Gastroesophageal sphincter (tissue), 4 donors: ENCODE measurements around the gene PSMD2. TPM values are rescaled to one million over a fixed set of nuclear protein-coding genes. Genes with fewer than 3 reads are reported as not detected.

ENCODE experiments used
- ATAC-seq: fragments of 150-250 bp; one replicate; pipeline ENCODE4 v1.9.1; 2016; ENCODE audit warnings: mild to moderate bottlenecking, moderate library complexity
- H3K27ac ChIP-seq, 4 donors: fragments of 200-600 bp; sonication (generic) in 3 of 4; 1 replicate in 3 of 4; 2 replicates in 1 of 4; pipeline ENCODE4 v1.5.1; 2016 to 2019
- H3K27me3 ChIP-seq: fragments of 200-600 bp; sonication (generic); one replicate; pipeline ENCODE4 v1.5.1; 2019
- H3K36me3 ChIP-seq, 2 donors: fragments of 200-600 bp; sonication (generic); one replicate each; pipeline ENCODE4 v1.5.1; 2019; ENCODE audit warnings: control low read depth in 1 of 2
- H3K4me1 ChIP-seq, 3 donors: fragments of 200-600 bp; sonication (generic); 1 replicate in 2 of 3; 2 replicates in 1 of 3; pipeline ENCODE4 v1.5.1; 2016 to 2019; ENCODE audit warnings: control low read depth in 2 of 3
- H3K4me3 ChIP-seq, 2 donors: fragments of 200-600 bp; sonication (generic); one replicate each; pipeline ENCODE4 v1.5.1; 2019; ENCODE audit warnings: mild to moderate bottlenecking in 1 of 2, moderate library complexity in 1 of 2
- H3K9me3 ChIP-seq, 3 donors: fragments of 200-600 bp; sonication (generic); one replicate each; pipeline ENCODE4 v1.5.1; 2017 to 2019; ENCODE audit warnings: control low read depth in 2 of 3
- EP300 ChIP-seq: sonication (generic); formaldehyde crosslinking; IDR thresholded peaks from one replicate; pipeline ENCODE4 v1.6.1; 2017; ENCODE audit warnings: antibody characterized with exemption, mild to moderate bottlenecking
- POLR2A ChIP-seq, 2 donors: fragments of 450-650 bp; IDR thresholded peaks; one replicate each; pipeline ENCODE4 v1.6.1; 2017; ENCODE audit warnings: antibody characterized with exemption in 2 of 2, mild to moderate bottlenecking in 2 of 2, moderate library complexity in 1 of 2
- POLR2AphosphoS5 ChIP-seq: sonication (generic); formaldehyde crosslinking; IDR thresholded peaks from one replicate; pipeline ENCODE4 v1.6.1; 2017; ENCODE audit warnings: antibody characterized with exemption
- WGBS, 2 donors: methylation state at CpG; one replicate each; pipeline ENCODE4 v1.1.5; 2018; ENCODE audit warnings: low coverage in 1 of 2; 5-methylcytosine and 5-hydroxymethylcytosine counted together
- total RNA-seq, 4 donors: library from RNA; depleted of rRNA; stranded (reverse); fragments of >200 nt; gene quantifications; one replicate each; pipeline ENCODE4 v1.1.0, GENCODE V29; 2016
- TF ChIP-seq, protein P1 (sequence below), 4 experiments: fragments of 200-600 bp in 2 of 4; fragments of 450-650 bp in 2 of 4; sonication (generic) in 1 of 4; IDR thresholded peaks; one replicate each; pipeline ENCODE4 v1.5.1; 2017 to 2019; ENCODE audit warnings: antibody characterized with exemption in 4 of 4, mild to moderate bottlenecking in 2 of 4, moderate library complexity in 2 of 4

PSMD2 gene
- total RNA-seq, 4 donors from 2014 or later = 225 to 365 (median 273) TPM

DNA sequence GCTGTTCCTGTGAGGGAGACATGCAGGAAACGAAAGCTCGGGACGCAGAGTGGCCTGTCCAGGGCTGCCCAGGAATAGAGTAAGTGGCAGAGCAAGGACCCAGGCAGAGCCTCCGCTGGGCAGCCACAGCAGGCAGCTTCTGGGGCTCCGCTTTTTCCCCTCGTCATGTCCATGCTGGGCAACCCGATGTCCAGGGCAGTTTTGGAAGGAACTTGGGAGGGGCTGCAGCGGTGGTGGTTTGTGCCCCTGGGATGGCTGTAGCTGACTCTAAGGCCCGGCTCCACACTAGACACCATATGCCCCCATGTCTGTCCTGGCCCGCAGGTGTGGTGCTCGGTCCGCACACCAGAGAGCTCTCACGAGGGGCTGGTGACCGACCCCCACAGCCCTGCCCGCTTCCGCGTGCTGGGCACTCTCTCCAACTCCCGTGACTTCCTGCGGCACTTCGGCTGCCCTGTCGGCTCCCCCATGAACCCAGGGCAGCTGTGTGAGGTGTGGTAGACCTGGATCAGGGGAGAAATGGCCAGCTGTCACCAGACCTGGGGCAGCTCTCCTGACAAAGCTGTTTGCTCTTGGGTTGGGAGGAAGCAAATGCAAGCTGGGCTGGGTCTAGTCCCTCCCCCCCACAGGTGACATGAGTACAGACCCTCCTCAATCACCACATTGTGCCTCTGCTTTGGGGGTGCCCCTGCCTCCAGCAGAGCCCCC is 7.1 kb upstream of the PSMD2 start:
- Histone ChIP-seq H3K27ac (no peak overlapping the region), H3K4me3 (no peak overlapping the region), H3K27me3 (peaks cover 49% of the 10 kb centered on the region), H3K4me1 (no peaks in the 10 kb centered on the region), H3K9me3 (no peaks in the 10 kb centered on the region), H3K36me3 (no peaks in the 10 kb centered on the region)
- TF ChIP-seq POLR2A (IDR thresholded peaks at IDR 0.05) (no peak), POLR2AphosphoS5 (no peak)
- TF ChIP-seq, protein P1, sequence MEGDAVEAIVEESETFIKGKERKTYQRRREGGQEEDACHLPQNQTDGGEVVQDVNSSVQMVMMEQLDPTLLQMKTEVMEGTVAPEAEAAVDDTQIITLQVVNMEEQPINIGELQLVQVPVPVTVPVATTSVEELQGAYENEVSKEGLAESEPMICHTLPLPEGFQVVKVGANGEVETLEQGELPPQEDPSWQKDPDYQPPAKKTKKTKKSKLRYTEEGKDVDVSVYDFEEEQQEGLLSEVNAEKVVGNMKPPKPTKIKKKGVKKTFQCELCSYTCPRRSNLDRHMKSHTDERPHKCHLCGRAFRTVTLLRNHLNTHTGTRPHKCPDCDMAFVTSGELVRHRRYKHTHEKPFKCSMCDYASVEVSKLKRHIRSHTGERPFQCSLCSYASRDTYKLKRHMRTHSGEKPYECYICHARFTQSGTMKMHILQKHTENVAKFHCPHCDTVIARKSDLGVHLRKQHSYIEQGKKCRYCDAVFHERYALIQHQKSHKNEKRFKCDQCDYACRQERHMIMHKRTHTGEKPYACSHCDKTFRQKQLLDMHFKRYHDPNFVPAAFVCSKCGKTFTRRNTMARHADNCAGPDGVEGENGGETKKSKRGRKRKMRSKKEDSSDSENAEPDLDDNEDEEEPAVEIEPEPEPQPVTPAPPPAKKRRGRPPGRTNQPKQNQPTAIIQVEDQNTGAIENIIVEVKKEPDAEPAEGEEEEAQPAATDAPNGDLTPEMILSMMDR (IDR thresholded peaks at IDR 0.05) = no peak
- no peak for ATAC-seq
- WGBS, 2 donors = 100% methylated on average over 1 of the region's 21 CpGs; no CpG with 5 or more reads in 1 of the 2 donors

DNA sequence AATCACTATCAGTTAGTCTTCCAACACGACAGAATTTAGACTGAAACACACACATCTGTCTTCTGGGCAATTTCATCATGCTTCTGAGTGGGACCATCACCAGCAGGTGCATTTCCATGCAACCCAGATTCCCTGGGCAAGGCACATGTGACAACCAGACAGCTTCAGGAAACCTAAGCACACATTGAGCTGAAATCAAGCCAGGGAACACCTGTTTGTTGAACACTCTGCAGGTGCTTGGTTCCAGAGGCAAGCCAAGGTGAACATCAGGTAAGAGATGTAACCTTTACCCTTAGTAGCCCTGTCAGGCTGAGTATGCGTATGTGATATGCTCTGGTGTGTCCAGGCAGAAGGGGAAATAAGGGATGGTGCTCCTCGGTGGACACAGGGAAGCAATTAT is 3.3 kb upstream of the PSMD2 start:
- Histone ChIP-seq H3K27ac (no peak overlapping the region), H3K4me3 (no peak overlapping the region), H3K9me3 (no peaks in the 10 kb centered on the region), H3K4me1 (peaks cover 0 to 19% (median 10%) of the 10 kb centered on the region in 3 donors), H3K36me3 (peaks cover 0 to 7% of the 10 kb centered on the region in 2 donors), H3K27me3 (peaks cover 21% of the 10 kb centered on the region)
- ATAC-seq = no peak
- TF ChIP-seq EP300 (no peak), POLR2AphosphoS5 (no peak), POLR2A (IDR thresholded peaks at IDR 0.05) (no peak)
- TF ChIP-seq, protein P1 (IDR thresholded peaks at IDR 0.05) = no peak
- WGBS, 2 donors = 55 to 60% methylated on average over 2 to 3 of the region's 3 CpGs

- ATAC-seq = no peak
- Histone ChIP-seq H3K36me3 (peaks cover 0 to 16% of the 10 kb centered on the region in 2 donors), H3K4me3 (no peak overlapping the region), H3K9me3 (no peaks in the 10 kb centered on the region), H3K27me3 (peaks cover 12% of the 10 kb centered on the region), H3K27ac (no peak overlapping the region), H3K4me1 (peaks cover 0 to 27% (median 12%) of the 10 kb centered on the region in 3 donors)
- 60 to 82% methylated on average over 1 to 6 of the region's 7 CpGs for WGBS, 2 donors
- TF ChIP-seq POLR2AphosphoS5 (no peak), EP300 (no peak), POLR2A (IDR thresholded peaks at IDR 0.05) (no peak)
- TF ChIP-seq, protein P1 (IDR thresholded peaks at IDR 0.05) = no peak
These were observed 2.4 kb upstream of the PSMD2 start for GRCh38 chr3:184296616-184297015.

DNA sequence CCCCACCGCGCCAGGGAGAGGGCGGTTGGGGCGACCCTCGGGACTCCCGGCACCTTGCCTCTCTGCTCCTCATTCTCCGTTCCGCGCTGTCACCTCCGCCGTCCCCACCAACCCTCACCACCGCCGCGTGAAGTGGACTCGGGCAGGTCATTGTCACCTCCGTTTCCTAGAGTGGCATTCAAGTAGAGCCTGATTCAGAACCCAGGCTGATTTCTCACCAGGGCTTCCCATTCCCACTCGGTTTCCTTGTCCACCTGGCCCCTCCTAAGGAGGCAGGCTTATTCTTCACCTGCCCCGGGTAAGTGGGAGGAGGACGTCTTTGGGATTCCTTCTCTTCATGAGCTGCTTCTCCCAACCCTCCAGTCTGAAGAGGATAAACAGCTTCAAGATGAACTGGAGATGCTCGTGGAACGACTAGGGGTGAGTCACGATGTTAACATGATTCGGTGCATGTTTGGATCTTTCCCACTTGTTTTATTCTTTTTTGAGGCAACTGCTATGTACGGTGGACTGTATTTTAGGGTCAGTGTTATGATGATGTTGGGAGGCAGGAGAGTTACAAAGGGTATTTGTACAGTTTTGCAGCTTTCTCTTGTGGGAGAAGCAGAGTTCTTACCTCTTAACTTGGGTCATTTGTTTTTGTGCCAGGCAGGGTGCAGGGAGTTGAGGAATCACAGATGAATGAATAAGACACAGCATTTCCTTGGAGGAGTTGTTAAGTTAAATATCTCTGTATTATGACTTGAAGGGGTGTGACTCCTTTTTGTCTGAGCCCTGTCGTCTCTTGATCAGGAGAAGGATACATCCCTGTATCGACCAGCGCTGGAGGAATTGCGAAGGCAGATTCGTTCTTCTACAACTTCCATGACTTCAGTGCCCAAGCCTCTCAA is 692 bp downstream of the PSMD2 start:
- no peak for TF ChIP-seq EP300
- no peak for TF ChIP-seq POLR2AphosphoS5
- no peak for TF ChIP-seq POLR2A (IDR thresholded peaks at IDR 0.05)
- TF ChIP-seq, protein P1 (IDR thresholded peaks at IDR 0.05) = no peak
- Histone ChIP-seq H3K27ac (peak overlapping the region; percentile 15 to 90 (median 84)), H3K9me3 (no peaks in the 10 kb centered on the region), H3K27me3 (no peaks in the 10 kb centered on the region), H3K4me3 (peak overlapping the region; percentile 68 to 69), H3K4me1 (peaks cover 0 to 34% (median 12%) of the 10 kb centered on the region in 3 donors), H3K36me3 (peaks cover 0 to 47% of the 10 kb centered on the region in 2 donors)
- 35 to 60% methylated on average over 5 to 11 of the region's 29 CpGs for WGBS, 2 donors
- no peak for ATAC-seq
